Endodermal cell (in vitro differentiated cells): ENCODE results near the gene DGKB. TPM values are rescaled to one million over a fixed set of nuclear protein-coding genes. Genes with fewer than 3 reads are reported as not detected.
A peak's percentile ranks its signal among the peaks of the same experiment; 100 is the strongest.

ENCODE experiments used
- DNase-seq: peaks from one replicate; pipeline ENCODE4 v3.0.0-alpha.2; 2017
- H3K27ac ChIP-seq: 2 replicates; pipeline ENCODE4 v1.5.1; 2013; ENCODE audit warnings: mild to moderate bottlenecking, low read depth, low read length, moderate library complexity
- H3K27me3 ChIP-seq: 2 replicates; pipeline ENCODE4 v1.6.1; 2013; ENCODE audit warnings: mild to moderate bottlenecking, low read length, moderate library complexity; ENCODE audit not compliant: insufficient read depth, control insufficient read depth, poor library complexity, severe bottlenecking
- H3K36me3 ChIP-seq: 2 replicates; pipeline ENCODE4 v1.7.0; 2013; ENCODE audit warnings: mild to moderate bottlenecking, low read length, moderate library complexity; ENCODE audit not compliant: control insufficient read depth, insufficient read depth
- H3K4me1 ChIP-seq: one replicate; pipeline ENCODE4 v1.7.0; 2013; ENCODE audit warnings: low read length; ENCODE audit not compliant: control insufficient read depth, insufficient read depth
- H3K4me3 ChIP-seq: 2 replicates; pipeline ENCODE4 v1.5.1; 2013; ENCODE audit warnings: mild to moderate bottlenecking, low read length, moderate library complexity
- H3K9ac ChIP-seq: 2 replicates; pipeline ENCODE4 v1.6.1; 2013; ENCODE audit warnings: mild to moderate bottlenecking, low read length, moderate library complexity; ENCODE audit not compliant: poor library complexity, severe bottlenecking; ENCODE audit errors: extremely low read depth
- H3K9me3 ChIP-seq: 2 replicates; pipeline ENCODE4 v1.6.1; 2013; ENCODE audit warnings: mild to moderate bottlenecking, low read length, moderate library complexity; ENCODE audit not compliant: control insufficient read depth
- H3K27ac Mint-ChIP-seq: 2 replicates; pipeline ENCODE4 v1.8.0; 2020; ENCODE audit warnings: mixed read lengths
- H3K27me3 Mint-ChIP-seq: 2 replicates; pipeline ENCODE4 v1.8.0; 2021; ENCODE audit warnings: mild to moderate bottlenecking, mixed read lengths; ENCODE audit not compliant: insufficient read depth
- H3K36me3 Mint-ChIP-seq: 2 replicates; pipeline ENCODE4 v1.8.0; 2020; ENCODE audit warnings: low read depth, mixed read lengths
- H3K4me1 Mint-ChIP-seq: 2 replicates; pipeline ENCODE4 v1.8.0; 2020; ENCODE audit warnings: mixed read lengths
- H3K4me3 Mint-ChIP-seq: 2 replicates; pipeline ENCODE4 v1.8.0; 2020; ENCODE audit warnings: mild to moderate bottlenecking, moderate library complexity, mixed read lengths
- H3K9me3 Mint-ChIP-seq: 2 replicates; pipeline ENCODE4 v1.8.0; 2020; ENCODE audit warnings: mild to moderate bottlenecking, mixed read lengths
- WGBS, 2 experiments: methylation state at CpG; one replicate each; pipeline versions ENCODE4 v1.1.5 to v1.1.7; 2013; ENCODE audit warnings: missing lambda C conversion rate in 2 of 2, mixed read lengths in 1 of 2; ENCODE audit not compliant: insufficient coverage in 1 of 2, insufficient read length in 1 of 2; 5-methylcytosine and 5-hydroxymethylcytosine counted together
- total RNA-seq, 2 donors: library from RNA; stranded (reverse); fragmentation: NEBNext Ultra II Directional in 1 of 2; extraction: Animal tissue kit (Norgen Biotek cat#: 25700) in 1 of 2; gene quantifications; 2 replicates in 1 of 2; 3 replicates in 1 of 2; pipeline ENCODE4 v1.2.1, GENCODE V29; 2021
- TF ChIP-seq, protein P1 (sequence below): fragments of 200-600 bp; sonication (generic); conservative IDR thresholded peaks from 2 replicates; pipeline ENCODE4 v1.5.0; 2021; ENCODE audit warnings: antibody characterized with exemption, mild to moderate bottlenecking

DGKB gene
- total RNA-seq, 2 donors from 2014 or later, result 5.1 to 5.2 TPM

GRCh38 chr7:14340393-14341074 is 562.0 kb downstream of the DGKB start:
- H3K36me3 ChIP-seq, result no peaks in the 10 kb centered on the region
- Mint-ChIP-seq H3K4me3 (no peak overlapping the region), H3K9me3 (no peaks in the 10 kb centered on the region), H3K27me3 (no peaks in the 10 kb centered on the region), H3K4me1 (peaks cover 31% of the 10 kb centered on the region), H3K36me3 (no peaks in the 10 kb centered on the region), H3K27ac (no peak overlapping the region)
- H3K9ac ChIP-seq, result peak overlapping the region; percentile 31
- no peak for DNase-seq
- WGBS, 2 experiments, result 24% methylated on average over 2 of the region's 2 CpGs; no CpG with 5 or more reads in 1 of the 2 experiments
- peaks cover 12% of the 10 kb centered on the region for H3K4me1 ChIP-seq
- H3K4me3 ChIP-seq, result peak overlapping the region; percentile 11
- H3K27ac ChIP-seq, result peak overlapping the region; percentile 76
- no peaks in the 10 kb centered on the region for H3K27me3 ChIP-seq
- H3K9me3 ChIP-seq, result no peaks in the 10 kb centered on the region
- TF ChIP-seq, protein P1, sequence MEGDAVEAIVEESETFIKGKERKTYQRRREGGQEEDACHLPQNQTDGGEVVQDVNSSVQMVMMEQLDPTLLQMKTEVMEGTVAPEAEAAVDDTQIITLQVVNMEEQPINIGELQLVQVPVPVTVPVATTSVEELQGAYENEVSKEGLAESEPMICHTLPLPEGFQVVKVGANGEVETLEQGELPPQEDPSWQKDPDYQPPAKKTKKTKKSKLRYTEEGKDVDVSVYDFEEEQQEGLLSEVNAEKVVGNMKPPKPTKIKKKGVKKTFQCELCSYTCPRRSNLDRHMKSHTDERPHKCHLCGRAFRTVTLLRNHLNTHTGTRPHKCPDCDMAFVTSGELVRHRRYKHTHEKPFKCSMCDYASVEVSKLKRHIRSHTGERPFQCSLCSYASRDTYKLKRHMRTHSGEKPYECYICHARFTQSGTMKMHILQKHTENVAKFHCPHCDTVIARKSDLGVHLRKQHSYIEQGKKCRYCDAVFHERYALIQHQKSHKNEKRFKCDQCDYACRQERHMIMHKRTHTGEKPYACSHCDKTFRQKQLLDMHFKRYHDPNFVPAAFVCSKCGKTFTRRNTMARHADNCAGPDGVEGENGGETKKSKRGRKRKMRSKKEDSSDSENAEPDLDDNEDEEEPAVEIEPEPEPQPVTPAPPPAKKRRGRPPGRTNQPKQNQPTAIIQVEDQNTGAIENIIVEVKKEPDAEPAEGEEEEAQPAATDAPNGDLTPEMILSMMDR, result no peak

GRCh38 chr7:14339861-14340260 is 562.7 kb downstream of the DGKB start:
- DNase-seq, result no peak
- H3K36me3 Mint-ChIP-seq, result no peaks in the 10 kb centered on the region
- H3K4me3 ChIP-seq, result no peak overlapping the region
- H3K27ac ChIP-seq, result no peak overlapping the region
- H3K36me3 ChIP-seq, result no peaks in the 10 kb centered on the region
- no peak overlapping the region for H3K27ac Mint-ChIP-seq
- no peaks in the 10 kb centered on the region for H3K27me3 ChIP-seq
- no peak overlapping the region for H3K4me3 Mint-ChIP-seq
- H3K4me1 ChIP-seq, result peaks cover 12% of the 10 kb centered on the region
- H3K4me1 Mint-ChIP-seq, result peaks cover 31% of the 10 kb centered on the region
- H3K27me3 Mint-ChIP-seq, result no peaks in the 10 kb centered on the region
- H3K9ac ChIP-seq, result no peak overlapping the region
- WGBS, 2 experiments, result 96% methylated on average over 2 of the region's 2 CpGs; no CpG with 5 or more reads in 1 of the 2 experiments
- TF ChIP-seq, protein P1, result no peak
- H3K9me3 ChIP-seq, result no peaks in the 10 kb centered on the region
- no peaks in the 10 kb centered on the region for H3K9me3 Mint-ChIP-seq

- WGBS, 2 experiments, result 97 to 100% methylated on average over 1 of the region's 1 CpG
- H3K27me3 Mint-ChIP-seq, result no peaks in the 10 kb centered on the region
Observed at GRCh38 chr7:14336256-14336655, 566.3 kb downstream of the DGKB start.

More at GRCh38 chr7:14336256-14336655, 566.3 kb downstream of the DGKB start:
- Histone ChIP-seq H3K9me3 (no peaks in the 10 kb centered on the region), H3K4me1 (peaks cover 10% of the 10 kb centered on the region), H3K27me3 (no peaks in the 10 kb centered on the region), H3K27ac (no peak overlapping the region), H3K4me3 (no peak overlapping the region), H3K9ac (no peak overlapping the region), H3K36me3 (no peaks in the 10 kb centered on the region)
- Mint-ChIP-seq H3K4me3 (no peak overlapping the region), H3K36me3 (no peaks in the 10 kb centered on the region), H3K9me3 (no peaks in the 10 kb centered on the region), H3K27ac (no peak overlapping the region), H3K4me1 (peaks cover 27% of the 10 kb centered on the region)
- no peak for DNase-seq
- TF ChIP-seq, protein P1, result no peak
